Measurements from ENCODE around the gene NLRP9.
"Not testable (repeated sequence)": the region's sequence is repeated elsewhere in the genome, so short reads cannot be mapped to it uniquely, and the experiment has no call there.

Gene NLRP9

DNA sequence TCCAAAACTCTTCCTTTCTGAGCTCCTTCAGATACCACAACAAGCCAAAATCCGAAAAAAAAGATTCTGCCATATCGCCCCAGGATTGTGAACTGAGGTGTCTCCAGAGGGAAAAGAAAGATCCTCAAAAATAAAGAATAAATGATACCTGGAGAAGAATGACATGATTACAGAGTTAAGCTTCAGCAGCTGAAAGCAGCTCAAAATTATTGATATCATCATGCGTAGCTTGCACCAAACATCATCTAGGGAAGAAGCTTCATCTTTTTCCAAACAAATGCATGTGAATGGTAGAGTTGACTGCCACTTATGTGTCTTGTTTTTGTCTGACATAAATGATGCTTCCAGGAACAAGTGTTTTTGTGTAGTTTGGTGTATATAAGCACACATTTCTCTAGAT is at the start of gene NLRP9:
Gene NLRP9, minus strand, starts transcription at position 101 of the 400 bp plus-strand sequence. Its CDS starts 28 bp downstream, at position 73.
- in situ Hi-C loops (cut with HindIII; ENCODE audit: low sequenced_read_pairs) = no loop called here
- H3K4me3 ChIP-seq (ENCODE audit: low read depth, low read length) = no peak within 1 kb of the TSS
- TF ChIP-seq CTCF (IDR thresholded peaks at IDR 0.05; ENCODE audit: low read depth, low read length) = no peak
- no peak for DNase-seq (ENCODE audit: low read depth, low spot score)

DNA sequence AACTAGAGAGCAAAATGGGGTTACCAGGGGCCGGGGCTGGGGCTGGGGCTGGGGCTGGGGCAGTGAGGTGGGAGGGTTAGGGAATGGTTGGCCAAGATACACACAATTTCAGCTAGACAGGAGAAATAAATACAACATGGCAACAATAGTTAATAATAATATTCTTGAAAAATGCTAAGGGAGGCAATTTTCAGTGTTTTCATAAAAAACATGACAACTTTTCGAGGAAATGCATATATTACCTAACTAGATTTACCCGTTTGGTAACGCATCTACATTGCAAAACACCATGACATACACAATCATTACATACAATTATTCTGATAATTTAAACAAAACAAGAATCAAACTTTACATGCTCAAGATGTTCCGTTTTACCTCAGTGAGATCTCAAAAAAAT is 42.9 kb upstream of the NLRP9 start:
- TF ChIP-seq CTCF (IDR thresholded peaks at IDR 0.05; ENCODE audit: low read depth, low read length) = no peak
- H3K4me3 ChIP-seq (ENCODE audit: low read depth, low read length) = no peak overlapping the region
- in situ Hi-C loops (cut with HindIII; ENCODE audit: low sequenced_read_pairs) = no loop called here
- DNase-seq (ENCODE audit: low read depth, low spot score) = no peak

- in situ Hi-C loops (cut with HindIII; ENCODE audit: low sequenced_read_pairs) = no loop called here
- no peak overlapping the region for H3K4me3 ChIP-seq (ENCODE audit: low read depth, low read length)
- no peak for TF ChIP-seq CTCF (IDR thresholded peaks at IDR 0.05; ENCODE audit: low read depth, low read length)
- DNase-seq (ENCODE audit: low read depth, low spot score) = no peak
These were observed 40.1 kb upstream of the NLRP9 start for GRCh38 chr19:55778331-55778730.

- TF ChIP-seq CTCF (IDR thresholded peaks at IDR 0.05; ENCODE audit: low read depth, low read length) = no peak
- in situ Hi-C loops (cut with HindIII; ENCODE audit: low sequenced_read_pairs) = no loop called here
- DNase-seq (ENCODE audit: low read depth, low spot score) = no peak
- H3K4me3 ChIP-seq (ENCODE audit: low read depth, low read length) = no peak overlapping the region
These were observed 39.3 kb upstream of the NLRP9 start for GRCh38 chr19:55777528-55777927.

GRCh38 chr19:55769632-55770031 is 31.4 kb upstream of the NLRP9 start:
- DNase-seq (ENCODE audit: low read depth, low spot score) = not testable (repeated sequence)

DNA sequence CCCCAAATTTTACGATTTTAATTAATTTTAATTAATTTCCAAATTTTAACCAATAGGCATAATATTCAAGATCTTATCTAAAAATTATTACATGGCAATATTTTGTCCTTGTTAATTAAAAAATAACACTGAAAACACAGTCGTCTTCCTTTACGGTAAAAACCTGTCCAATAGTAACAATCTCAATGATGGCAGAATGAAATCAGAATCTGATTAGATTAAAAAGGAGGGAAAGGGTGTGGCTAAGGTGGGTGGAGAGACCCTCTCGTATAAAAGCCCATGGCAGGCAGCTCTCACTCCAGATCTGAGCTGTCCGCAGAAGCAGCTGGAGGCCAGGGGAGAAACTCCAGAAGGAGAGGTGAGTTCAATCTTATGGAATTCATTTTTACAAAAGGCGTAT is 30.6 kb upstream of the NLRP9 start, which contains the start of gene RFPL4AL1:
Gene RFPL4AL1, plus strand, starts transcription at position 301 of the 400 bp plus-strand sequence. CDS start 2,687 bp downstream, outside the sequence.
- H3K4me3 ChIP-seq (ENCODE audit: low read depth, low read length); DNase-seq (ENCODE audit: low read depth, low spot score); in situ Hi-C loops (cut with HindIII; ENCODE audit: low sequenced_read_pairs): not testable (repeated sequence)

More at GRCh38 chr19:55769632-55770031, 31.4 kb upstream of the NLRP9 start:
- H3K4me3 ChIP-seq (ENCODE audit: low read depth, low read length); in situ Hi-C loops (cut with HindIII; ENCODE audit: low sequenced_read_pairs): not testable (repeated sequence)

DNA sequence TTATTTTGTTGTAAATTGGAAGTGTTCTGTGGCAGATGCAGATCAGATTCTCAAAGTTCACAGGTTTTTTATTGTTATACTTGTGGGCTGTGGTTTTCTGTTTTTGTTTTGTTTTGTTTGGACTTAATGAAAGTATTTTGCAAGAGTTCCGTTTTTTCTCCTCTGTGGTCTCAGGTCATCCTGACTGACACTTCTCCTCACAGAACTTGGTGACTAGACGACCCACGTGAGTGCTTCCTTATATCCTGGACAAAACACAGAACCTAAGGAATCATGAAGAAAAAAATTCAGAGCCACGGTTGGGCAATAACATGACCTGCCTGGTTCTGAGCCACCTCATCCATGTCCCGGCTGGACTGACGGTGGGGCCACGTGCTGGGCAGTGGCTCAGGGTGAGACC is 28.3 kb upstream of the NLRP9 start:
- DNase-seq (ENCODE audit: low read depth, low spot score) = no peak
- TF ChIP-seq CTCF (IDR thresholded peaks at IDR 0.05; ENCODE audit: low read depth, low read length) = no peak

GRCh38 chr19:55758797-55759196 is 20.6 kb upstream of the NLRP9 start, which contains the start of gene RFPL4A:
Gene RFPL4A (plus strand): TSS chr19:55759097. CDS start chr19:55761801, 2,704 bp downstream.
- DNase-seq (ENCODE audit: low read depth, low spot score); in situ Hi-C loops (cut with HindIII; ENCODE audit: low sequenced_read_pairs); H3K4me3 ChIP-seq (ENCODE audit: low read depth, low read length): not testable (repeated sequence)

More for the DNA sequence above, 28.3 kb upstream of the NLRP9 start:
- no peak overlapping the region for H3K4me3 ChIP-seq (ENCODE audit: low read depth, low read length)
- in situ Hi-C loops (cut with HindIII; ENCODE audit: low sequenced_read_pairs) = no loop called here

DNA sequence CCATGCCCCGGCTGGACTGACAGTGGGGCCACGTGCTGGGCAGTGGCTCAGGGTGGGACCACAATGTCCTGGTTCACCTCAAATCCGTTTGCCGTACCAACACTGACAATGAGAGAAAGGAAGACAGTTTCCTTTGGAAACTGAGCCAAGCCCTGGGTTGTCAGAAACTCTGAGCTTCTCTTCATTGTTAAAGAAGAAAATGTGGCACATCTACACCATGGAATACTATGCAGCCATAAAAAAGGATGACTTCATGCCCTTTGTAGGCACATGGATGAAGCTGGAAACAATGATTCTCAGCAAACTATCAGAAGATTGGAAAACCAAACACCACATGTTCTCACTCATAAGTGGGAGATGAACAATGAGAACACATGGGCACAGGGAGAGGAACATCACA is 18.6 kb upstream of the NLRP9 start:
- in situ Hi-C loops (cut with HindIII; ENCODE audit: low sequenced_read_pairs); DNase-seq (ENCODE audit: low read depth, low spot score); H3K4me3 ChIP-seq (ENCODE audit: low read depth, low read length): not testable (repeated sequence)
